M059J (cell line): Measurements from ENCODE around the gene PARP9. TPM values are rescaled to one million over a fixed set of nuclear protein-coding genes. Genes with fewer than 3 reads are reported as not detected.

Source experiments
- DNase-seq: peaks from one replicate; pipeline ENCODE4 v3.0.0-alpha.2; 2012; ENCODE audit warnings: low read depth
- total RNA-seq: library from RNA; depleted of rRNA; stranded (reverse); fragments of >200 nt; shearing (Covaris generic); gene quantifications from 2 replicates; pipeline ENCODE4 v1.2.3, GENCODE V29; 2014; rRNA removed

The PARP9 gene
- total RNA-seq, 1 experiment from 2014 or later, result 192 TPM

DNA sequence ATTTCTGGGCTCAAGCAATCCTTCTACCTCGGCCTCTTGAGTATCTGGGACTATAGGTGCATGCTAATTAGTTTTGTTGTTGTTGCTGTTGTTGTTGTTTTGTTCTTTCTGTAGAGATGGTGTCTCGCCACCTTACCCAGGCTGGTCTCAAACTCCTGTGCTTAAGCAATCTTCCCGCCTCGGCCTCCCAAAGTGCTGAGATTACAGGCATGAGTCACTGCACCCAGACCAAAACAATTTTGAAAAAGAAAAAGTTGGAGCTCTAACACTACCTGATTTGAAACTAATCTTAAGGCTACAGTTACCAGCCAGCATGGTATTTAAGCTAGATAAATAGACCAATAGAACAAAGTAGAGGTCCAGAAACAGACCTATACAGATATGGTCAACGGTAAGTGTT, 79.1 kb downstream of the PARP9 start:
- peak; percentile 84 for DNase-seq

DNA sequence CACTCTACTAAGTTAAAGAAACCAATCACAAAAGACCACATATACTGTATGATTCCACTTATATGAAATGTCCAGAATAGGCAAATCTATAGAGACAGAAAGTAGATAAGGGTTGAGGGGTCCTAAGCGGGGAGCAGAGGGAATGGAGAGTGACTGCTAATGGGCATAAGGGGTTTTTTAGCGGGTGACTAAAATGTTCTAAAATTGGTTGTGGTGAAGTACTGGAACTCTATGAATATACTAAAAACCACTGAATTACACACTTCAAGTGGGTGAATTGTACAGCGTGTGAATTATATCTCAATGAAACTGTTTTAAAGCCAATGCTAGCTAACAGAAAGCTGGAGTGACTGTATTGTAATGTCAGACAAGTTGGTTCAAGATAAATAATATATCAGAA, 82.7 kb downstream of the PARP9 start:
- no peak for DNase-seq

Other genes starting within 250 kb of the PARP9 start
- 0.30 TPM in 1 of 2 replicates, not detected in the other for gene CSTA, start 239.1 kb downstream of the PARP9 start, total RNA-seq
- 56.4 and 112 TPM in 2 replicates for gene MIX23, start 181.1 kb downstream of the PARP9 start, total RNA-seq
- gene FAM162A, start 180.1 kb downstream of the PARP9 start, total RNA-seq, result 84.7 and 87.8 TPM in 2 replicates
- 4.6 and 5.5 TPM in 2 replicates for gene WDR5B, start 148.2 kb downstream of the PARP9 start, total RNA-seq
- gene KPNA1, start 49.4 kb downstream of the PARP9 start, total RNA-seq, result 40.8 and 65.1 TPM in 2 replicates
- 109 and 174 TPM in 2 replicates for gene DTX3L, start within 50 bp of the PARP9 start, total RNA-seq
- gene PARP15, start 13.3 kb upstream of the PARP9 start, total RNA-seq, result 0.20 TPM in 1 of 2 replicates, not detected in the other
- 135 and 158 TPM in 2 replicates for gene PARP14, start 116.5 kb upstream of the PARP9 start, total RNA-seq
- 5.5 and 7.7 TPM in 2 replicates for gene HSPBAP1, start 229.5 kb upstream of the PARP9 start, total RNA-seq
- gene SLC49A4, start 230.8 kb upstream of the PARP9 start, total RNA-seq, result 30.3 and 38.0 TPM in 2 replicates